GM23248 (cell line): Measurements from ENCODE around the gene STRADB.

Experiments used
- EZH2 ChIP-seq: fragments of 200-600 bp; sonication (generic); IDR thresholded peaks from 2 replicates; pipeline ENCODE4 v1.6.1; 2018; ENCODE audit warnings: antibody characterized with exemption, mild to moderate bottlenecking; ENCODE audit not compliant: insufficient read depth, poor library complexity, severe bottlenecking
- EZH2phosphoT487 ChIP-seq: fragments of 200-600 bp; sonication (generic); IDR thresholded peaks from 2 replicates; pipeline ENCODE4 v1.6.1; 2018; ENCODE audit warnings: antibody characterized with exemption, moderate library complexity, mild to moderate bottlenecking, low read depth; ENCODE audit not compliant: insufficient read depth

DNA sequence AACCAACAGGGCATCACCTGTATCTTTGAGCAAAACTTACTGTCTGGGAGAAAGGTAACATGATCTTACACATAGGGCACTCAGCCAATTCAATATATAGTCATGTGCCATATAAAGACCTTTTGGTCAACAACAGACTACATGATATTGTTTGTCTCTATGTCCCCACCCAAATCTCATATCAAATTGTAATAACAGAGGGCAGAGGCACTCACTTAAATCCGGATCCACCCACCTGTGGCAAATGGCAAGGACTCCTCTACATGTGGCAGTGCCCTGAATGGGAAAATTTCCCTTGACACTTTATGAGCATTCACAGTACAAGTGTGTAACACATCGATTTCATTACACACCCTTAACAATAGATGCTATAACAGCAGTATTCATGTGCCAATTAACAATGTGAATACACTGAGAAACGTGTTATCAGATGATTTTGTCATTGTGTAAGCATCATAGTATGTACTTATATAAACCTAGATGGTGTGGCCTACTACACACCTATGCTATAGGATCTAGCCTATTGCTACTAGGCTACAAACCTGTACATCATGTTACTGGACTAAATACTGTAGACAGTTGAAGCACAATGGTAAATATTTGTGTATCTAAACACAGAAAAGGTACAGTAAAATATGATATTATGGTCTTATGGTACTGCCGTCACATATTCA is 64.2 kb downstream of the STRADB start:
- no peak for TF ChIP-seq EZH2
- TF ChIP-seq EZH2phosphoT487, result no peak
